WTC11 (cell line): ENCODE measurements around the gene ACO1.

Experiments used
- ATF3 ChIP-seq: sonication (generic); formaldehyde crosslinking; conservative IDR thresholded peaks from 2 replicates; pipeline ENCODE4 v1.8.1; 2022; ENCODE audit warnings: mild to moderate bottlenecking, missing genetic modification reagents
- ATF6 ChIP-seq: sonication (generic); formaldehyde crosslinking; IDR thresholded peaks from 2 replicates; pipeline ENCODE4 v1.8.1; 2023; ENCODE audit warnings: mild to moderate bottlenecking, missing genetic modification reagents
- CTCF ChIP-seq: fragments of 200-600 bp; IDR thresholded peaks from 2 replicates; pipeline ENCODE4 v1.8.0; 2022; ENCODE audit warnings: antibody characterized with exemption
- FOXJ3 ChIP-seq: sonication (generic); formaldehyde crosslinking; IDR thresholded peaks from 2 replicates; pipeline ENCODE4 v1.9.0; 2021; ENCODE audit warnings: missing genetic modification reagents, mild to moderate bottlenecking, borderline replicate concordance
- IRF1 ChIP-seq: sonication (generic); formaldehyde crosslinking; IDR thresholded peaks from 2 replicates; pipeline ENCODE4 v1.8.0; 2023; ENCODE audit warnings: missing genetic modification reagents
- NFE2L1 ChIP-seq: sonication (generic); formaldehyde crosslinking; IDR thresholded peaks from 2 replicates; pipeline ENCODE4 v1.8.1; 2023; ENCODE audit warnings: missing genetic modification reagents
- SP1 ChIP-seq: sonication (generic); formaldehyde crosslinking; conservative IDR thresholded peaks from 2 replicates; pipeline ENCODE4 v1.8.1; 2022; ENCODE audit warnings: missing genetic modification reagents
- USF1 ChIP-seq: sonication (generic); formaldehyde crosslinking; IDR thresholded peaks from 2 replicates; pipeline ENCODE4 v1.8.0; 2022; ENCODE audit warnings: mild to moderate bottlenecking, missing genetic modification reagents
- USF2 ChIP-seq: sonication (generic); formaldehyde crosslinking; IDR thresholded peaks from 2 replicates; pipeline ENCODE4 v1.8.1; 2023; ENCODE audit warnings: mild to moderate bottlenecking, missing genetic modification reagents, moderate library complexity
- ZBTB43 ChIP-seq: sonication (generic); formaldehyde crosslinking; IDR thresholded peaks from 2 replicates; pipeline ENCODE4 v1.8.1; 2023; ENCODE audit warnings: mild to moderate bottlenecking, missing genetic modification reagents
- ZNF232 ChIP-seq: sonication (generic); formaldehyde crosslinking; IDR thresholded peaks from 2 replicates; pipeline ENCODE4 v1.8.0; 2022; ENCODE audit warnings: mild to moderate bottlenecking, missing genetic modification reagents

- TF ChIP-seq USF1 (CRISPR knock-in tag) (no peak), ATF3 (CRISPR knock-in tag) (no peak), ATF6 (CRISPR knock-in tag) (no peak), CTCF (no peak), IRF1 (CRISPR knock-in tag) (no peak), USF2 (CRISPR knock-in tag) (no peak), ZNF232 (CRISPR knock-in tag) (no peak), NFE2L1 (CRISPR knock-in tag) (no peak), ZBTB43 (CRISPR knock-in tag) (no peak), FOXJ3 (CRISPR knock-in tag) (no peak), SP1 (CRISPR knock-in tag) (no peak)
These were observed 460 bp upstream of the ACO1 start for GRCh38 chr9:32384002-32384363.
